H1 (cell line): Measurements from ENCODE around the gene CUBN. TPM values are rescaled to one million over a fixed set of nuclear protein-coding genes. Genes with fewer than 3 reads are reported as not detected.

ENCODE experiments used
- HDAC2 ChIP-seq, 2 experiments: fragments of 300-600 bp in 1 of 2; sonication (generic) in 1 of 2; IDR thresholded peaks; 2 replicates each; pipeline ENCODE4 v1.6.1; 2011 to 2012; ENCODE audit warnings: low read depth in 2 of 2, low read length in 2 of 2, mild to moderate bottlenecking in 2 of 2, moderate library complexity in 2 of 2, borderline replicate concordance in 1 of 2, inconsistent platforms in 1 of 2
- KDM4A ChIP-seq: IDR thresholded peaks from one replicate; pipeline ENCODE4 v1.7.1; 2012; ENCODE audit warnings: low read depth, mild to moderate bottlenecking, moderate library complexity, low read length, inconsistent platforms; ENCODE audit not compliant: severe bottlenecking
- RXRA ChIP-seq: IDR thresholded peaks from 2 replicates; pipeline ENCODE4 v1.6.1; 2011; ENCODE audit warnings: low read depth, mild to moderate bottlenecking, low read length, moderate library complexity; ENCODE audit not compliant: insufficient read depth
- SIX5 ChIP-seq: IDR thresholded peaks from 2 replicates; pipeline ENCODE4 v1.6.1; 2011; ENCODE audit warnings: mild to moderate bottlenecking, low read depth, low read length
- SP2 ChIP-seq: IDR thresholded peaks from 2 replicates; pipeline ENCODE4 v1.6.1; 2012; ENCODE audit warnings: mild to moderate bottlenecking, low read length, inconsistent platforms
- TCF12 ChIP-seq: IDR thresholded peaks from 2 replicates; pipeline ENCODE4 v1.6.1; 2011; ENCODE audit warnings: low read depth, mild to moderate bottlenecking, low read length
- YY1 ChIP-seq: IDR thresholded peaks from 2 replicates; pipeline ENCODE4 v1.6.1; 2011; ENCODE audit warnings: low read depth, mild to moderate bottlenecking, low read length
- ZNF274 ChIP-seq: IDR thresholded peaks from 2 replicates; pipeline ENCODE4 v1.7.0; 2012; ENCODE audit warnings: low read length, borderline replicate concordance; ENCODE audit errors: extremely low read depth
- polyA plus RNA-seq, 7 experiments: library from polyadenylated mRNA; depleted of rRNA in 3 of 7; stranded (reverse) in 5 of 7; unstranded in 2 of 7; fragments of >200 nt in 5 of 7; fragments of 200-250 nt in 2 of 7; gene quantifications; 1 replicate in 5 of 7; 2 replicates in 1 of 7; 4 replicates in 1 of 7; pipeline versions ENCODE4 v1.2.1 to v1.2.3, GENCODE V29; 2011 to 2013; ENCODE audit warnings: missing spikeins in 2 of 7, mixed read lengths in 2 of 7
- total RNA-seq: library from RNA; stranded (reverse); fragmentation: NEBNext Ultra II Directional; extraction: Animal tissue kit (Norgen Biotek cat#: 25700); gene quantifications from 2 replicates; pipeline ENCODE4 v1.2.1, GENCODE V29; 2021

CUBN gene
- total and polyA plus RNA-seq, 2 of the 8 experiments (the other 6 are each of a cell fraction or from before 2014, with no cell fraction given), result 0.04 to 0.08 TPM

- TF ChIP-seq KDM4A, result no peak
- TF ChIP-seq RXRA, result no peak
- no peak for TF ChIP-seq SP2
- TF ChIP-seq ZNF274, result no peak
- TF ChIP-seq YY1, result no peak
- TF ChIP-seq TCF12, result no peak
- TF ChIP-seq HDAC2 (IDR thresholded peaks at IDR 0.05; ENCODE audit: borderline replicate concordance in 1 of 2, low read depth in 2 of 2, low read length in 2 of 2), result no peak
- no peak for TF ChIP-seq SIX5
Measured at GRCh38 chr10:16894821-16895220, 234.8 kb downstream of the CUBN start (continued).
